DMS153 treated with DMSO at 0.1 percent for 48 hours (cell line): ENCODE results near the gene NPY4R.
"Not testable (repeated sequence)": the region's sequence is repeated elsewhere in the genome, so short reads cannot be mapped to it uniquely, and the experiment has no call there.

Source experiments
- DNase-seq: peaks from one replicate; lab custom pipeline; 2025; ENCODE audit not compliant: unreplicated experiment; lab: John Stamatoyannopoulos, UW

The NPY4R gene

GRCh38 chr10:46457071-46457470 lies 8.7 kb downstream of the NPY4R start:
- not testable (repeated sequence) for DNase-seq

DNA sequence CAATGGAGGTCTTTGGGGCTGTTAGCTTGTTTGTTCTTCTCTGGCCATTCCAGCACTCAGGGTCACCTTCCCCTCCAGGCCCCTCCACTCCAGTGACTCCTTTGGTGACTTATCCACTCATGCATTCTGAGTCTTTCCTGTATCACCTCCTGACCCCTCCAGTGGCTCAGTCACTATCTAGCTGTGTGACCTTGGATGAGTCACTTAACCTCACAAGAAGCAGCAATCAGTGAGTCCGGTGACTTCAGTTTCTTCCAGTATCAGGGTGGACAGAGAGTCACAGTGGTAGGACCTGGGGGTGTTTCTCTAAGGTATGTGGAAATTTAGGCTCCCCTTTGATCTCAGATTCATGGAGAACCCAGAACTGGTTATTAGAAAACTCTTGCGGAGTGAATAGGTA lies 9.8 kb downstream of the NPY4R start:
- DNase-seq: not testable (repeated sequence)

DNA sequence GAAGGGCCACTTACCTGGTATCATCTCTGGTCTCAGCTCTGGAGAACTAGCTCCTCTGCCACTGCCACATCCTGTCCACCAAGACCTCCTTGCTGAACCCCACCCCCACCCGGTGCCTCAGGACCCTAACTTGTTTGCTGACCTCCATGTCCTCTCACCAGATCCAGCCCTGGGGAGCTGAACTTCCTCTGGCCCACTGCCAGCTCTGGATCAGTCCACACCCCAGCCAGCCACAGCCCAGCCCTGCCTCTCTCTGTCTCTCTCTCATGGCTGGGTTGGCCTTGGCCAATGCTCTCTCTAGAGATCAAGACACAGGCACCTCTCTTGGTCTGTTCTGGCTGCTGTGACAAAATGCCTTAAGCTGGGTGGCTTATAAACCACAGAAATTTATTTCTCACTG lies 14.4 kb downstream of the NPY4R start:
- DNase-seq: not testable (repeated sequence)

- not testable (repeated sequence) for DNase-seq
Measured at GRCh38 chr10:46450829-46451228, 14.9 kb downstream of the NPY4R start.

- not testable (repeated sequence) for DNase-seq
Measured at GRCh38 chr10:46447439-46447838, 18.3 kb downstream of the NPY4R start.

- DNase-seq: not testable (repeated sequence)
Measured at GRCh38 chr10:46445389-46446122, 20.2 kb downstream of the NPY4R start.

GRCh38 chr10:46443422-46443821 lies 22.3 kb downstream of the NPY4R start:
- DNase-seq: not testable (repeated sequence)

- not testable (repeated sequence) for DNase-seq
Measured at GRCh38 chr10:46442706-46443275, 23.0 kb downstream of the NPY4R start.

GRCh38 chr10:46441837-46442278 lies 23.9 kb downstream of the NPY4R start:
- DNase-seq: not testable (repeated sequence)

- DNase-seq: not testable (repeated sequence)
Measured at GRCh38 chr10:46440942-46441341, 24.8 kb downstream of the NPY4R start.

DNA sequence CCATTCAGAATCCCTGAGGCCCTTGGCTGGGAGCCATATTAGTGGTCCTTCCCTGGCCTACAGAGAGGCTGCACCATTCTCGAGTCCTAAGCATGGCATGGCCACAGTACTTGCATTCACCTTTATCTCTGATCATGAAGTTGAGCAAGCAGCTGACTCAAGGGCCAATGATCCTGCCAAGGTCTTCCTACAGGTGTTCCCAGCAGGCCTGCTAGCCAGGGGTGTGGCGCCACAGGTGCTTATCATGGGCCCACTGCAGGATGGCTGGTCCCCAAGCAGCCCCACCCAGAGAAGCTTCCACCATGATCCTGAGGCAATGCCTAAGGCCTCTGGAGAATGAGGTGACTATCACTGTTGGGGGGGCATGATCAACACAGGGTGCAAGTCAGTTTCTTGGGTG lies 42.2 kb downstream of the NPY4R start:
- not testable (repeated sequence) for DNase-seq

DNA sequence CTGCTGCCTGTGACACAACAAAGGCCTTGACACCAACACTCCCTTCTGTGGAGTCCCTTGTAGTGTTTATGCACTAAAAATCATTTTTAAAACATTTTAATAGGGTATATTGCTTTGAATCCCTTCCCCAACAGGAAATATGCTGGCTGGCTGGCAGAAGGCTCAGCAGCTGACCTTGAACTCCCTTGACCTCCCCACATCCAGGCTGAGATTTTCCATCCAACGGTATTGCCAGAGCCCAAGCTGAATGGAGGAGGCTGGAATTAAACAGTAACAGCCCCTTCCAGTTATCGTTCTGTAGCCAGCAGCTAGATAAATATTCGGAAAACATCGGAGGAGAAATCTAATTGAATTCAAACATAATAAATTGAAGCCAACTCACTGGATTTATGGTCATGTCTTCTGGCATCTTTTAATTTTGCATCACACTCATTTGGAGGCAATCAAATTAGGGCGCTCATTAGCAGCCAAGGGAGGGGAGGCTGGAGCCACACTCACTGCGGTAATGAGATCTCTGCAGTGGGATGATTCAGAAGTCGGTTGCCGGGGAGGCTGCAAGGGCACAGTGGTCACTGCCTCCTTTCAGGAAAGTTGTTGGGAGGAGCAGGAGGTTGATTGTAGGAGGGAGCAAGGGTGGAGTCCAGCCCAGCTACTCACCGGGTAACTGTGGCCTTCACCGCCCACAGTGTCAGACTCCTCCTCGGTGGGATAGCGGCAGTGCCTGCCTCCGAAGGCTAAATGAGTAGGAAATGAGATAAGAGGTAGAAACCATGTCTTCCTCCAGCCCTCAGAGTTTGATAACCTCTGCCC lies 46.0 kb downstream of the NPY4R start:
- DNase-seq: not testable (repeated sequence)

DNA sequence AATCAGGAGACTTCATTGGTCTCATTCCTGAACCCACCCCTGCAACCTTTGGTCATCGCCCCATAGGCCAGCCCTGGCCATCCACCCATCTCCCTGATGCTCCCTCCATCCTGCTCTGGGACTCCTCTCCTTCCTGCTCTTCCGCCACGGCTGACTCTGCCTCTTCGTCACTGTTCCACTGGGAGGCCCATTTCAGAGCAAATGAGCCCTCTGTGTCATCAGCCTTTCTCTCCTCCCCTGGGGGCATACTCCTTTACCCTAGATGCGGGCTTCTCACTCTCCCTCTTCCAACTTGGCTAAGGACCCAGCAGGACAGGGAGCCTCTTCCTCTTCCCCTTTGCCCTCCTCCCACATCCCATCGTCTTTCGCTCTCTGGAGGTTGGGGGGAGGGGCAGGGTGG lies 47.5 kb downstream of the NPY4R start:
- not testable (repeated sequence) for DNase-seq

DNA sequence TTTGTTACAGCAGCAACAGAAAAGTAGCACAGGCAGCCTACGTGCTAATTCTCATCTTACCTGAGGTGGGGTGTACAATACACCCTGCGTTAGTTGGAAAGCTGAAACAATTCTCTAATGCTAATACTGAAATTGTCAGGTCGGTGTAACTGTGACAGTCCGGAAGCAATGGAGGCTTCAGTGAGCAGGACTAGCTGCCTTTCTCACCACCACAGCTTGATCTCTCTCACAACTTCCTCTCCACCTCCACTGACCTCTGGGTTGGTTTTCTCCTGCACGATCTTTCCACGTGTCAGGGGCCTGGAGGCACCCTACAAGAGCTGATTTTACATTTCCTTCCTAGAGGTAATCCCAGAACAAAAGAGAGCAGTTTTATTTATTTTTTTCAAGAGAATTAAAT lies 50.5 kb downstream of the NPY4R start:
- DNase-seq: not testable (repeated sequence)

- DNase-seq: not testable (repeated sequence)
Measured at GRCh38 chr10:46412665-46413064, 53.1 kb downstream of the NPY4R start.

DNA sequence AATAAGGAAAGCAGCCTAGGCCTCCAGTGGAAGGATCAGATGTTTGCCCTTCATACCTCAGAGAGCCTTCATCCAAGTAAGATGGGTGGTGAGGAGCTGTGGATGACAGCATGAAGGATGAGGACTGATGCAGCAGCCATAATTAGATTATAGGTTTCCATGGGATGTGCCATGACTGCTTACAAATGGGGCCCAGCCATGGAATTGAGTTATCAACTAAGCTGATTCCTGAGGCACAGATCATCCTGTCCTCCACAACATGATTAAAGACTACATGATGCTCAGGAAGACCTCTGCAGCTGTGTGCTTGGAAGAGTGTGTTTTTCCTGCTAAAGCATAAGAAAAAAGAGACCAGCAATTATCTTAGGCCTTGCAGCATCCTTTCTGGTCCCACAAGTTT lies 54.6 kb downstream of the NPY4R start:
- not testable (repeated sequence) for DNase-seq
